CD14-positive monocyte (primary cell): ENCODE results near the gene AATK. TPM values are rescaled to one million over a fixed set of nuclear protein-coding genes. Genes with fewer than 3 reads are reported as not detected.

Experiments
- DNase-seq, 3 donors: peaks; one replicate each; pipeline ENCODE4 v3.0.0-alpha.2; 2011 to 2022
- H2AFZ ChIP-seq: 2 replicates; pipeline ENCODE4 v1.6.0; 2012; ENCODE audit warnings: mild to moderate bottlenecking, low read depth, low read length, inconsistent platforms; ENCODE audit not compliant: insufficient read depth, poor library complexity, severe bottlenecking
- H3K27ac ChIP-seq, 2 donors: 1 replicate in 1 of 2; 2 replicates in 1 of 2; pipeline ENCODE4 v1.5.1; 2012 to 2013; ENCODE audit warnings: low read length in 2 of 2, control low read depth in 1 of 2, inconsistent platforms in 1 of 2, low read depth in 1 of 2, mild to moderate bottlenecking in 1 of 2
- H3K27me3 ChIP-seq, 2 donors: one replicate each; pipeline versions ENCODE4 v1.6.0 to v1.6.1; 2011 to 2013; ENCODE audit warnings: low read length in 2 of 2; ENCODE audit not compliant: control insufficient read depth in 2 of 2, insufficient read depth in 2 of 2
- H3K36me3 ChIP-seq, 2 donors: replicated peaks in 1 of 2; 1 replicate in 1 of 2; 2 replicates in 1 of 2; pipeline versions ENCODE4 v1.5.1 to v1.6.1; 2012 to 2013; ENCODE audit warnings: low read length in 2 of 2, control low read depth in 1 of 2, inconsistent platforms in 1 of 2, mild to moderate bottlenecking in 1 of 2; ENCODE audit not compliant: insufficient read depth in 2 of 2, control insufficient read depth in 1 of 2
- H3K4me1 ChIP-seq, 2 donors: 1 replicate in 1 of 2; 2 replicates in 1 of 2; pipeline versions ENCODE4 v1.5.1 to v1.6.1; 2012 to 2013; ENCODE audit warnings: low read length in 2 of 2, control low read depth in 1 of 2, inconsistent platforms in 1 of 2, mild to moderate bottlenecking in 1 of 2, moderate library complexity in 1 of 2; ENCODE audit not compliant: insufficient read depth in 2 of 2, control insufficient read depth in 1 of 2
- H3K4me2 ChIP-seq: replicated peaks from 2 replicates; pipeline ENCODE3; 2012; ENCODE audit warnings: low read length, moderate library complexity, mild to moderate bottlenecking; ENCODE audit not compliant: poor library complexity, severe bottlenecking; ENCODE audit errors: extremely low read depth
- H3K4me3 ChIP-seq, 3 experiments: fragments of 200-600 bp in 1 of 3; sonication (generic) in 1 of 3; replicated peaks in 1 of 3; 1 replicate in 2 of 3; 2 replicates in 1 of 3; pipeline ENCODE4 v1.5.1; 2011 to 2013; ENCODE audit warnings: low read length in 3 of 3, mild to moderate bottlenecking in 3 of 3, control low read depth in 2 of 3, low read depth in 2 of 3, inconsistent platforms in 1 of 3, moderate library complexity in 1 of 3
- H3K79me2 ChIP-seq: 2 replicates; pipeline ENCODE4 v1.6.0; 2012; ENCODE audit warnings: mild to moderate bottlenecking, control low read depth, inconsistent platforms, low read length, moderate library complexity; ENCODE audit not compliant: insufficient read depth
- H3K9ac ChIP-seq: 2 replicates; pipeline ENCODE4 v1.6.0; 2017; ENCODE audit warnings: low read length, mild to moderate bottlenecking; ENCODE audit not compliant: insufficient read depth, poor library complexity, severe bottlenecking
- H3K9me3 ChIP-seq, 2 donors: replicated peaks in 1 of 2; 1 replicate in 1 of 2; 2 replicates in 1 of 2; pipeline versions ENCODE4 v1.5.1 to v1.6.1; 2012 to 2013; ENCODE audit warnings: low read length in 2 of 2, control low read depth in 1 of 2; ENCODE audit not compliant: control insufficient read depth in 1 of 2, insufficient read depth in 1 of 2
- H4K20me1 ChIP-seq: 2 replicates; pipeline ENCODE4 v1.6.0; 2012; ENCODE audit warnings: mild to moderate bottlenecking, low read length, control low read depth, moderate library complexity; ENCODE audit not compliant: insufficient read depth
- H3K27ac Mint-ChIP-seq, 7 donors: one replicate each; pipeline ENCODE4 v1.8.0; 2020; ENCODE audit warnings: mild to moderate bottlenecking in 7 of 7, mixed read lengths in 7 of 7, moderate library complexity in 6 of 7, inconsistent platforms in 2 of 7
- H3K27me3 Mint-ChIP-seq, 3 donors: one replicate each; pipeline ENCODE4 v1.8.0; 2021 to 2022; ENCODE audit warnings: low read depth in 3 of 3, mild to moderate bottlenecking in 3 of 3, mixed read lengths in 3 of 3, moderate library complexity in 3 of 3, inconsistent platforms in 1 of 3
- H3K36me3 Mint-ChIP-seq, 2 donors: one replicate each; pipeline ENCODE4 v1.8.0; 2020; ENCODE audit warnings: mixed read lengths in 2 of 2, inconsistent platforms in 1 of 2, mild to moderate bottlenecking in 1 of 2
- H3K4me1 Mint-ChIP-seq: one replicate; pipeline ENCODE4 v1.8.0; 2020; ENCODE audit warnings: mild to moderate bottlenecking, mixed read lengths
- H3K4me3 Mint-ChIP-seq, 2 donors: one replicate each; pipeline ENCODE4 v1.8.0; 2020; ENCODE audit warnings: mild to moderate bottlenecking in 2 of 2, mixed read lengths in 2 of 2, moderate library complexity in 1 of 2
- H3K9me3 Mint-ChIP-seq, 7 donors: one replicate each; pipeline ENCODE4 v1.8.0; 2020 to 2022; ENCODE audit warnings: mixed read lengths in 7 of 7, mild to moderate bottlenecking in 6 of 7, moderate library complexity in 6 of 7, inconsistent platforms in 2 of 7
- CTCF ChIP-seq: fragments of 200-600 bp; IDR thresholded peaks from one replicate; pipeline ENCODE4 v1.8.0; 2022; ENCODE audit warnings: antibody characterized with exemption, mild to moderate bottlenecking
- WGBS: methylation state at CpG from one replicate; pipeline ENCODE4 v1.1.5; 2013; ENCODE audit warnings: missing lambda C conversion rate; ENCODE audit not compliant: insufficient coverage; 5-methylcytosine and 5-hydroxymethylcytosine counted together
- intact Hi-C, 2 donors: fragments of 100-400 bp; cut with micrococcal nuclease; formaldehyde crosslinking; loops; one replicate each; pipeline versions ENCODE4 v1.15.0 to v1.15.1; 2023
- polyA plus RNA-seq, 3 donors: library from polyadenylated mRNA; depleted of rRNA in 1 of 3; unstranded in 2 of 3; stranded (reverse) in 1 of 3; fragments of 300-500 nt in 2 of 3; fragments of >200 nt in 1 of 3; fragmentation: Illumina TruSeq in 2 of 3; gene quantifications; 1 replicate in 2 of 3; 2 replicates in 1 of 3; pipeline ENCODE4 v1.2.3, GENCODE V29; 2012 to 2021

AATK gene
- polyA plus RNA-seq, 3 donors: 0.93 to 15.3 (median 2.0) TPM

DNA sequence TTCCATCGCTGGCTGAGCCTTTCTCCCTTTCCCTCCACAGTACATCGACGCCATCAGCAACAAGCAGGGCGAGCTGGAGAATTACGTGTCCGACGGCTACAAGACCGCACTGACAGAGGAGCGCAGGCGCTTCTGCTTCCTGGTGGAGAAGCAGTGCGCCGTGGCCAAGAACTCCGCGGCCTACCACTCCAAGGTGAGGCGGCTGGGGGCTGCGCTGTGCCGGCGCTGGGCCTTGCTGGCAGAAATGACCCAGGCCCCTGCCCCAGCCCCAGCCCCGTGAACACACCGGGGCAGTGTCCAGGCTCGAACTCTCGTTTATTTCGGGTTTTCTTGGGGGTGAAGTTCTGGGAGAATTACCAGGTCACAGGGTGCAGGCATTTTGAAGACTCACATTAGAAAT, 66.1 kb downstream of the AATK start:
- H3K27me3 ChIP-seq: peaks cover 0 to 3% of the 10 kb centered on the region in 2 donors
- peaks cover 0 to 6% of the 10 kb centered on the region in 2 donors for H3K36me3 ChIP-seq
- no peak for TF ChIP-seq CTCF
- H3K4me1 Mint-ChIP-seq: peaks cover 23% of the 10 kb centered on the region
- no peaks in the 10 kb centered on the region for H3K9me3 ChIP-seq
- H3K79me2 ChIP-seq: no peaks in the 10 kb centered on the region
- H3K36me3 Mint-ChIP-seq: peaks cover 0 to 8% of the 10 kb centered on the region in 2 donors
- H3K27ac Mint-ChIP-seq: no peak overlapping the region
- peaks cover 3 to 9% (median 8%) of the 10 kb centered on the region in 3 donors for H3K27me3 Mint-ChIP-seq
- H3K27ac ChIP-seq: no peak overlapping the region
- intact Hi-C loops: loop anchor here (2.0 to 10.0 kb wide), 4 partner anchors 75 to 675 kb away; no protein-coding TSS in a partner anchor
- H3K4me1 ChIP-seq: peaks cover 19 to 21% of the 10 kb centered on the region in 2 donors
- DNase-seq: no peak
- no peak overlapping the region for H3K4me3 Mint-ChIP-seq
- no peak overlapping the region for H3K4me3 ChIP-seq
- peaks cover 10% of the 10 kb centered on the region for H4K20me1 ChIP-seq
- no peak overlapping the region for H3K9ac ChIP-seq
- 92% methylated on average over 18 of the region's 23 CpGs for WGBS
- H3K9me3 Mint-ChIP-seq: no peaks in the 10 kb centered on the region
- no peak overlapping the region for H2AFZ ChIP-seq
- H3K4me2 ChIP-seq: no peak overlapping the region

GRCh38 chr17:81097943-81098308, 68.1 kb downstream of the AATK start:
- Mint-ChIP-seq H3K27me3 (peaks cover 3 to 12% (median 8%) of the 10 kb centered on the region in 3 donors), H3K9me3 (no peaks in the 10 kb centered on the region), H3K36me3 (peaks cover 0 to 11% of the 10 kb centered on the region in 2 donors), H3K4me3 (no peak overlapping the region), H3K4me1 (peaks cover 32% of the 10 kb centered on the region), H3K27ac (peak overlapping the region in 1 of 7 donors; percentile 86)
- H3K4me2 ChIP-seq: no peak overlapping the region
- no peak overlapping the region for H3K27ac ChIP-seq
- no peak for TF ChIP-seq CTCF
- intact Hi-C loops: no loop called here
- WGBS: 74% methylated on average over 13 of the region's 13 CpGs
- no peak overlapping the region for H3K4me3 ChIP-seq
- H3K79me2 ChIP-seq: no peaks in the 10 kb centered on the region
- H3K36me3 ChIP-seq: peaks cover 0 to 6% of the 10 kb centered on the region in 2 donors
- H3K27me3 ChIP-seq: peaks cover 0 to 3% of the 10 kb centered on the region in 2 donors
- DNase-seq: peak; percentile 28 to 73 (median 51)
- H4K20me1 ChIP-seq: peaks cover 10% of the 10 kb centered on the region
- H3K9me3 ChIP-seq: no peaks in the 10 kb centered on the region
- H3K9ac ChIP-seq: peak overlapping the region; percentile 25
- H3K4me1 ChIP-seq: peaks cover 19 to 21% of the 10 kb centered on the region in 2 donors
- no peak overlapping the region for H2AFZ ChIP-seq
